C4-2B (cell line): ENCODE results near the gene ELOVL6.

Source experiments
- CTCF ChIP-seq: fragments of 450-650 bp; conservative IDR thresholded peaks from 2 replicates; pipeline ENCODE4 v1.5.1; 2017; ENCODE audit warnings: mild to moderate bottlenecking
- ZFX ChIP-seq: fragments of 450-650 bp; IDR thresholded peaks from 2 replicates; pipeline ENCODE4 v1.6.1; 2017

GRCh38 chr4:110009550-110009949, 188.9 kb downstream of the ELOVL6 start:
- no peak for TF ChIP-seq CTCF
- no peak for TF ChIP-seq ZFX
